ENCODE data around the gene PRR14.

Gene PRR14

GRCh38 chr16:30641378-30641982, 9.3 kb upstream of the PRR14 start:
- TF ChIP-seq CTCF (IDR thresholded peaks at IDR 0.05): no peak

- TF ChIP-seq CTCF (IDR thresholded peaks at IDR 0.05): no peak
Measured at GRCh38 chr16:30644334-30644830, 6.4 kb upstream of the PRR14 start.

GRCh38 chr16:30645727-30646126, 5.0 kb upstream of the PRR14 start:
- no peak for TF ChIP-seq CTCF (IDR thresholded peaks at IDR 0.05)

GRCh38 chr16:30647274-30647571, 3.5 kb upstream of the PRR14 start:
- TF ChIP-seq CTCF (IDR thresholded peaks at IDR 0.05): no peak

- no peak for TF ChIP-seq CTCF (IDR thresholded peaks at IDR 0.05)
Measured at GRCh38 chr16:30649725-30650368, 913 bp upstream of the PRR14 start.

GRCh38 chr16:30651124-30652004, 604 bp downstream of the PRR14 start:
- TF ChIP-seq CTCF (IDR thresholded peaks at IDR 0.05): peak; percentile 85

GRCh38 chr16:30652005-30652296, 1.2 kb downstream of the PRR14 start:
- no peak for TF ChIP-seq CTCF (IDR thresholded peaks at IDR 0.05)

Measured in LNCAP (cell line).